Occipital lobe (tissue), 2 donors: Measurements from ENCODE around the gene LHPP. TPM values are rescaled to one million over a fixed set of nuclear protein-coding genes. Genes with fewer than 3 reads are reported as not detected.

ENCODE experiments used
- DNase-seq: peaks from one replicate; lab custom pipeline; 2025; lab: John Stamatoyannopoulos, UW
- total RNA-seq: library from RNA; depleted of rRNA; stranded (reverse); fragments of >200 nt; gene quantifications from one replicate; pipeline ENCODE4 v1.2.3, GENCODE V29; 2014

LHPP gene
- total RNA-seq, 1 donor from 2014 or later, result 9.7 TPM

DNA sequence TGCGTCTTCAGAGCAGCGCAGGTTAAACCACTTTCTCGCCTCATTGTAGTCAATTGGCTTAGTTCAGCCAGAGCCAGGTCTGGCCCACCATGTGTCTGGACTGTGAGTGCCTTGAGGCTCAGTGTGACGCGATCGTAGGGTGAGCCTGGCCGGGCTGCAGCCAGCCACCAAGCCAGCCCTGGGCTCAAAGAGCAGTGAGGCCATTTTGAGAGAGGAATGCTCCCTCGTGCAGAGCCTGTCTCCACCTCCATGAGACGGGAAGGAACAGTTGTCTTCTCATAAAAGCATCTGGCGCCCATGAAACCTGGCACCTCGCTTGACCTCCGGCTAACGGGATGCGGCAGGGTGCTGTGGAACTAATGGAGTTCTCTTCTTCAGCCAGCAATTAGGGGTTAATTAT, 34.5 kb downstream of the LHPP start:
- DNase-seq, result no peak

DNA sequence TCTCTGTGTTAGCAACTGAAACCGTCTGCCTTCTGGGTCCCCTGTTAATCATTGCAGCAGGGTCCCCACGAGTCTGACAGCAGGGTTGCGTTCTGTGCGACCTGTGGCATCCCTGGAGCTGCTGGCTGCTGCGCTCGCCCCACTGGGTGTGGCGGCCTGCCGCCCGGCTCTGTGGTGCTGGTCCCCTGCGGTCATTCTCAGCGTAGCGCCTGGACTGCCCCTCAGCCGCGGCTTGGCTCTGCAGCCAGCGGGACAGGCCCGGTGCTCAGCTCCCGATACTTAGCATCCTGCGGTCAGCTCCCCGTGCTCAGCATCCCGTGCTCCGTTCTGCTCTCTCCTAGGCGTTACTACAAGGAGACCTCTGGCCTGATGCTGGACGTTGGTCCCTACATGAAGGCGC, 35.0 kb downstream of the LHPP start:
- DNase-seq, result no peak

DNA sequence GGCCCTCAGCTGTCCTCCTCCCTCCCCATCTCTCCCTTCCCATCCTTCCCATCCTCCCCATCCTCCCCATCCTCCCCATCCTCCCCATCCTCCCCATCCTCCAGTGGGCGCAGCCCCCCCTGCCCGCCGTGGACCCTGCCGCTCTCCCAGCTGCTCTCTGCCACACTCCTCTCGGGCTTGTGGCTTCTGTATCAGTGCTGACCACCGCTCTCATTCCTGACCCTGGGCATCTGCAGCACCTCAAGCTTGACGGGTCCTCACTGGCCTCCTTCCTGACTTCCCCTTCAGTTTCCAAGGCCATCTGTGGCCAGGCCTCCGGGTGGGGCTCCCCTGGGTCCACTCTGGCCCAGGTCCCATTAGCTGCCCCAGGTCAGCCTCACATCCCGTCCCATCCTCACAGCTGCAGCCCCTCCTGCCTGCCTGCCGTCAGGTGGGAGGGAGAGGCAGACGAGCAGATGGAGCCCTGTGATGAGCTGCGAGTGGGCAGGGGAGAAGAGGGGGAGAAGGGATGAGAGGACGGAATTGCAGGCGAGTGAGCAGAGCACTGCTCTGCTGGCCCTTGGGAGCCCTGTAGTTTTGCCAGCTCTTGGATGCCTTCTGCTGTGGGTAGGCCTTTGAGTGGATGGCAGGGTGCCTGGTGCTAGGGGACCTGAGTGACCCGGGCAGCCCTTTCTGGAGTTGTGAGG, 35.7 kb downstream of the LHPP start:
- DNase-seq, result no peak

DNA sequence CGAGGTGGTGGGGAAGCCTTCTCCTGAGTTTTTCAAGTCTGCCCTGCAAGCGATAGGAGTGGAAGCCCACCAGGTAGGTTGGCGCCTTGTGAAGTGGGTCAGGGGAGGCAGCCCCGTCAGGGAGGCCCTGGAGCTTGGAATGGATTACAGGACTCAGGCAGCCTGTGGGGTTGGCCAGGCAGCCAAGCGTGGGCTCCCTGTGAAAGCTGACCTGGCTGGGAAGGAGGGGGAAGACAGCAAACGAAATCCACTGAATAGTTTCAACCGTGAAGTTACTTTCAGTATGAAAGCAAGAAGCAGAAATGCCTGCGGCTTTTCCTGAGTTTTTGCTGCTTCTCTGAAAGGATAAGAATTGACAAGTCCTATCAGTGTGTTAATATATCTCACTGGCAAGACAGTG, 36.4 kb downstream of the LHPP start:
- DNase-seq, result no peak

DNA sequence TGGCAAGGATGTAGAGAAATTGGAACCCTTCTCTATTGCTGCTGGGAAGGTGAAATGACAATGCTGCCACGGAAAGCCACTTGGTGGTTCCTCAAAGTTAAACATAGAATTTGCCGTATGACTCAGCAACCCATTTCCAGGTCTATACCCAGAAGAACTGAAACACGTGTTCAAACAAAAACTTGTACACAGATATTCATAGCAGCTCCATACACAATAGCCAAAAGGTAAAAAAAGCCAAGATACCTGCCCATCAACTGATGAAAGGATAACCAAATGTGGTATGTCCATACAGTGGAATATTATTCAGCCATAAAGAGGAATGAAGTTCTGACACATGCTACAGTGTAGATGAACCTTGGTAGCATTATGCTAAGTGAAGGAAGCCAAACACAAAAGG, 39.1 kb downstream of the LHPP start:
- DNase-seq, result no peak

DNA sequence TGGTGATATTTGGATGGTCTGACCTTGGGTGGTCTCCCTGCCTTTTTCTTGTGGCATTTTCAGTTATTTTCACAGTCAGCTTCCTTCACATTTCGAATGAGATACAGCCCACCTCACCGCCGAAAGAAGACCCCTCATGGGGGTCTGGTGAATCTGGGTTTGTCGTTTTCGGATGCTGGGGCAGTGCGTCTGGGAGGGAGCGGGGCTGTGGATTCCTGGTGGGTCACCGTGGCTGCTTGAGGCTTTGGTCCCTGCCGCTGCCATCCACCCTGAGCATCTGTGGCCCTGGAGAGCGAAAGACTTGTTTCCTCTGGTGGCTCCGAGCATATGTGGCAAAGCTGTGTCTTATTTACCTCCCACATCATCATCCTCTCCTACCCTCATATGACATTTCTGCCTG, 43.1 kb downstream of the LHPP start:
- no peak for DNase-seq

DNA sequence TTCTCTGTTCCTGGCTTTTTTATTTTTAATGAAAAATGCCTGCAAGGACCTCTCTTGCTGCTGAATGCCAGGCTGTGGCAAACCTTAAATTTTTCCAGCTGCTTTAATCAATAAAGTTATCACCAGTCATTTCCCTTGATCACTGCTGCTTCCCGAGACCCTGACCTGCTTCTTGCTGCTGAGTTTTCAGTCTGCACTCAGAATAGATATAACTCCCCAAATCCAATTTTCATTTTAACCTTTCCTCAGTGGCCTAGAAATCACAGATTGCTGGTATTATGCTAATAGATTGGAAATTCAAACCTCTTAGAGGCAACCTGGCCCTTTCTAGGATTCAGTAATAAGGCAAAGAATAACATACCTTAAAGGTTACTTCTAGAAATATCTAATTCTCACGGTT, 43.7 kb downstream of the LHPP start:
- DNase-seq, result no peak

DNA sequence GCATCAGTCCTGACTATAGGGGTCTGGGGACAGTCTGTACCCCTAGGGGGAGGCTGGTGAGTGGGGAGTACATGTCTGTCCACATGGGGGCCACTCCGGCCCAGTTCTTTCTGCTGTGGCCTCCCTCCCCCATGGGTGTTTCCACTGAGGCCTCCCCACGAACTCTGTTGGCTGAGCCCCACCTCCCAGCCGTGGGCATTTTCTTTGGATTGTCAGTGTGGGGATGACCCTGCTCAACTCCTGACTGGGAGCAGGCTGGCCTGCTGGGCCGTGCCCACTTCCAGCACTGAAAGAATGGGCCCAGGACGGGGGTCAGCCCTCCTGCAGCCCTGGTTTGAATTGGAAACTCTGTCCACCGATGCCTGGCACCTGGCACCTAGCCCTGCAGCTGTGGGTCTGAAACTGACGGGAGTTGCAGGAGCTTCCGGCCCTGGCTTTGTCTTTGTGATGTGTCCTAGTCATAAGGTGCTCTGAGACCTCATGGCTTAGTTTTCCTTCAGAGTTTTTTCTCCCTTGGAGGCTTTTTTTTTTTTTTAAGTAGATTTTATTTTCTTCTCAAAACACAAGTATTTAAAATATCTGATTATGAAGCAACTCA, 46.5 kb downstream of the LHPP start:
- DNase-seq, result no peak

DNA sequence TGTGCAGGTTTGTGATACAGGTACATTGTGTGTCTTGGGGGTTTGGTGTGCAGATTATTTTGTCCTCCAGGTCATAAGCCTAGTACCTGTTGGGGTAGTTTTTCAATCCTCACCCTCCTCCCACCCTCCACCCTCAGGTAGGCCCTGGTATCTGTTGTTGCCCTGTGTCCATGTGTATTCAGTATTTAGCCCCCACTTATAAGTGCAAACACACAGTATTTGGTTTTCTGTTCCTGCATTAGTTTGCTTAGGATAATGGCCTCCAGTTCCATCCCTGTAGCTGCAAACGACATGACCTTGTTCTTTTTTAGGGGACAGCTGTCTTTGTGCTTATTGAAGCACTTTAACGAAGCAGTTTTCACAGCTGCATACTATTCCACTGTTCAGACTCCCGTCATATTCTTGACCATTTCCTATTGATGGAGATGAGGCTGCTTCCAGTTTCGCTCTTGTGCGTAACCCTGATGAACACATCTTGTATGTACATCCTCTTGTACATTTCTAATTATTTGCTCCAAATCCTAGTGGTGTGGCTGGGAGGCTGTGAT, 47.4 kb downstream of the LHPP start:
- no peak for DNase-seq

DNA sequence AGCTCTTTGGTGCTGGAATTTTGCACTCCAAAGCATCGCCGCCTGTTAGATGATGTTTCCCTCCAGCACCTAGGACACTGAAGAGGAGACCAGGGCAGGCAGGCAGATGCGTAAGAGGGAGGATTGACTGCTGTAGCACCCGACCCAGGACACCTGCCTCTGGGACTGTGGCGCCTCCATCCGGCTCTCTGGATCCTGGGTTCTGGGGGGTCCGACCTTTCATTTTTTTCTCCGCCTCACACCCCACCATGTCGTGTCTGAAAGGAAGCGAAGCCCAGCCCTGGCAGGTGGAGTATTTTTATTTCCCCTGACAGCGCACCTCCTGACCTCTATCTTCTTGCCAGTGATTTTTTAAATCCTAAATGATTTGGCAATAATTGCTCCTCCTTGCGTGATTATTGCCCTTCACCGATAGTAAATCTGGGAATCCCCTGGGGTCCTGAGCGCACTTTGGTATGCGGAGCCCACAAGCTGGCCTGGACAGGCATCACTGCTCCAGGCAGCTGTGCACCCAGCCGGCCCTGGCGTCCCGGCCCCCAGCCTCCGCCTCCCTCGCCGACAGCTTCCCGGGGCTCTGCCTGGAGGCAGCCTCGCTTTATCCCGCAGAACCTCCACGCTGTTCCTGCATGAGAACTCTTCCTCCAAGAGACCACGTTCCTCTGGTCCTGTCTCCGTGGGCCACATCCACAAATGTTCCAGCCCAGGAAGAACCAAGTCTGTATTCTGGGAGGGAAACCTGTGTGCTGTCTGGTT, 48.4 kb downstream of the LHPP start:
- no peak for DNase-seq

DNA sequence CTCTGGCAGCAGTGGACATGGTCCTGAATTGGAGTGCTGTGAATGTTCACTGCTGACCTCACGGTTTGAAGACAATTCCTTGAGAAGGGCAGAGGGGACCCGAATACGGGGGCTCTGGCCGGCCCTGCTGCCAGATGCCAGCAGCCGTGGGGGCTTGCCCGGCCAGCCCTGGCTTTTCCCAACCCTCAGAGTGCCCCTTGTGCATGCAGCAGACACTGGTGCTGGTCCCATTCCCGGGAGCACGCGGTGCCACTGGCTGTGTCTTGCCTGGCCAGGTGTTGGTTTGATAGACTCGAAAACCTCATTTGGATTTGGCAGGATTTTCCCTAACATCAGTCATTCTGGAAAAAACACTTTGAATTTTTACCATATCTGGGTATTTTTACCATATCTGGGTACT, 49.1 kb downstream of the LHPP start:
- no peak for DNase-seq

DNA sequence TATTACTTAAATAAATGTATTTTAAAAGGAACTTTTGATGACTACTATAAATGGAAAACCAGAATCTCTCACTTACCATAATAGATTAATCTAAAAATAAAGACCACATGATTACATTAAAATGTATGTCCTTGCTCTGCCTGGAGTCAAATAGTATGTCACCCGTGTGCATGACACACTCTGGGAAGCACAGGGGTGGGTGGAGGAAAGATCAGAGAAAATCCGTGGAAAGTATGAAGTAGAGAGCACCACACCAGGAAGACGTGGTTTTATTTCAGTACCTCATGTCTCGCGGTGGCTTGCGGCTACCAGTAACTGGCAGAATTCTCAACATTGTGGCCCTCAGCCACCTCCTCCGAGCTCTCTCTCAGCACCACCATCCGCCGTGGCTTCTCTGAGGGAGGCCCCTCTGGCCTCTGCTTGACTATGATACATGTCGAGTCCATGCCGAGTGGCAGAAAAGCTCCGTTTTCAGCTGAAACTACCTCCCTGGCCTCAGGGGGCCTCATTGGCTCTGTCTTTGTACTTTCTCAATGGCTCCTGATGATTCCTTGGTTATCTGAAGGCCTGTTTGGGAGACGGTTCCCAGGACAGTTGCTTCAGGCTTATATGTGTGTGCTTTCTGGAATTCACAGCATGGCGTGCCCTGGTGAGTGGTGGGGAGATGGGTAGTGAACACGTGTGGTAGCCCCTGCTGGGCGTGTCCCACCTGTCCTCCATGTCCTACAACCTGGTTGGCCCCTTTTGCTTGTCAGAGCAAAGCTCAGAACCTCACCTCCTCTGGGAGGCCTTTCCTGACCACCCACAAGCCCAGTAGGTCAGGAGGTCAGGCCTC, 49.8 kb downstream of the LHPP start:
- no peak for DNase-seq

DNA sequence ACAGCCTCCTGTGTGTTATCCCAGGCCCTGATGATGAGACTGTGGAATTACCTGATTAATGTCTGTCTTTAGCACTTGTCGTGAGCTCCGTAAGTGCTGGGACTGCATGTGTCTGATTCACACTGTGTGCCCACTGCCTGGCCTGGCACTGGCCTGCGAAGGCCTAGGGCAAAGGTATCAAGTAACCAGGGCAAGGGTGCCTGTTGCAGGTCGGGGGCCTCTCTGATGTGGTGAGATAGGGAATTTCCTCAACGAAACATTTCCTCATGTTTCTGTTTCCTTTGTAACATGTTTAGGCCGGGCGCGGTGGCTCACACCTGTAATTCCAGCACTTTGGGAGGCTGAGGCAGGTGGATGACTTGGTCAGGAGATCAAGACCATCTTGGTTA, 50.4 kb downstream of the LHPP start:
- DNase-seq, result no peak

DNA sequence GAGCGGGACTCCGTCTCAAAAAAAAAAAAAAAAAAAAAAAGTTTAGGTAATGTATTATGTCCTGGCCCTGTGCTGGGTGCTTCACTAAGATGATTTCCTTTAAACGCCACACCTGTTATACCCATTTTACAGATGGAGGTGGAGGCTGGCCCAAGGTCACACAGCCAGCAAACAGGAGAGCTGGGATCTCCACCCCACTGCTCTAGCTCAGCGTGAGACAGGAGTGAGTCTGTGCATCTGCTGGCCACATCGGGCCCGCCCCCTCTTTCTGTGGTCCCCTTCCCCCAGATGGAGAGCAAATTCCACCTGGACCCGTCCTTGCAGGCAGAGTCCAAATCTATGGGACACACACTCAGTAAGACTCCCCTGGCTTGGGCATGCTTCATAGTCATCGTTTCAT, 51.0 kb downstream of the LHPP start:
- no peak for DNase-seq

DNA sequence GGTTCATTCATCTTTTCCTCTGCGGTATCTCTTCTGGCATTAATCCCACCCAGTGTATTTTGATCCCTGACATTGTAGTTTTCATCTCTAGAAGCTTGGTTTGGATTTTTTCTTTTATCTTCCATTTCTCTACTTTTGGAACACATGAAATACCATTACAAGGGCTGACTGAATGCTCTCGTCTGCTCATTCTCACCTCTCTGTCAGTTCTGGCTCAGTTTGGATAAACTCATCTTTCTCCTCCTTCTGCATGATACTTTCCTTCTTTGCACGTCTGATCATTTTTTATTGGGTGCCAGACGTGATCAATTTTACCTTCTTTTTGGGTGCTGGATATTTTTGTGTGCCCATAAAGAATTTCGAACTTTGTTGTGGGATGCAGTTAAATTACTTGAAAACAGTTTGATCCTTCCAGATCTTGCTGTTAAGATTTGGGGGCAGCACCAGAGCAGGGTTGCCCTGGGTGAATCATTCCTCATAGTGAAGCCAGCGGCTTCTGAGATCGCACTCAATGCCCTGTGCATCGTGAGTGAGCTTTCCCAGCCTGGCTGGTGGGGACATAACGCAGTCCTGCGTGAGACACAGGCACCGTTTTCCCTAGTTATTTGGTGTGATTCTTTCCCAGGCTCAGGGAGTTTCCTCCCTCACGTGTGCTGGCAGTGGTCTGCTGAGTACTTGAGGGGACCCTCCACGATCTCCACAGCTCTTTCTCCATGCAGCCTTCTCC, 53.8 kb downstream of the LHPP start:
- DNase-seq, result no peak

DNA sequence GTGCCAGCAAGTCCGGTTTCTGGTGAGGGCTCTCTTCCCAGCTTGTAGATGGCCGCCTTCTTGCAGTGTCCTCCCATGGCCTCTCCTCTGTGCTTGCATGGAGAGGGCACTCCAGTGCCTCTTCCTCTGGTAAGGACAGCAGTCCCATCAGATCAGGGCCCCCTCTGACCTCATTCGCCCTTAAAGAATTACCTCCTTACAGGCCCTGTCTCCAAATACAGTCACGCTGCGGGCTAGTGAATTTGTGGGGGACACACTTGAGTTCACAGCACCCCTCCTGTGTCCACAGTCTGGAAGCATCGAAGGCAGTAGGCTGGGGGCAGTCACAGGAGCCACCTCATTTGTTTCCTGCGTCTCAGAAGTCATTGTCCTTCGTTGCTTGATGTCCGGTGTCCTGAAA, 54.6 kb downstream of the LHPP start:
- no peak for DNase-seq

DNA sequence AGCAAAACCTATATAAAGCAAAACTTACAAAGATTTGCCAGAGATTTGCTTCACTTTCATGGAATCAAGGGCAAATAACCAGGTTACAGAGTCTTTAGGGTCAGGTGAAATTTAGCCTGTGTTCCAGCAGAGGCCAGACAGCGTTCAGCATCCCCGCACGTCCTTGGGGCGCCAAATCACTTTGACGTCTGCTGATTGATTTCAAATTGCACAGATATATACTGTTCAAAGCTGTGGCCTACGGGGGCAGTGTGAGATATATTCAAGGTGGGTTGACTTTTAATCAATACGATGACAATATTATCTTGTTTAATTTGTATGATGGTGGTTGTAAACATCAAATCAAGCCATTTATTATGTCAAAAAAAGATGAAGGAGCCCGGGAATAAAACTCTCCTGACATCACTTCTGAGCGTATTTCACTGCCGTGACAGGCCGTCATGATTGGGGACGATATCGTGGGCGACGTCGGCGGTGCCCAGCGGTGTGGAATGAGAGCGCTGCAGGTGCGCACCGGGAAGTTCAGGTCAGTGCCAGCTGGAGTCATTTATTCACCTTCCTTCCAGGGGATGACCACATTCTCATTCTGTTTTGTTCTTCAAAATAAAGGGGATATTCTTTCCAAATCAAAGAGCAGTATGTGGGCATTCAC, 55.2 kb downstream of the LHPP start:
- no peak for DNase-seq

DNA sequence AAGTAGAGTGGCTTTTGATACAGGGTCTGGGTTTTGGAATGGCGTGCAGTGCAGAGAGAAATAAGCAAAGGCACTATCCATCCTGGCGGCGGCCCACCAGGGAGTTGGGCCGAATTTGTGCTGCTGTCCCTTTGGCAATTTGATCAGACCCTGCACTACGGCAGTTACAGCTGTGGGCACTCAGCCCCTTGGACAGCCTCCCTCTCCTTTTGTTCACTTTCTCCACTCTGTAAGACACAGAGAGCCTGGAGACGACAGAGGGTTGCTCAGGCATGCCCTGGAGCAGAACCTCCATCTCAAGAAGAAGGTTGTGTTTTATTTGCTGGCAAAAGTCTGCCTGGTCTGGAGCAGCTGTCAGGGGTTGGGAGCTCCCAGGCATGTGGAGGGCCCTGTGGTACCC, 55.8 kb downstream of the LHPP start:
- DNase-seq, result no peak

DNA sequence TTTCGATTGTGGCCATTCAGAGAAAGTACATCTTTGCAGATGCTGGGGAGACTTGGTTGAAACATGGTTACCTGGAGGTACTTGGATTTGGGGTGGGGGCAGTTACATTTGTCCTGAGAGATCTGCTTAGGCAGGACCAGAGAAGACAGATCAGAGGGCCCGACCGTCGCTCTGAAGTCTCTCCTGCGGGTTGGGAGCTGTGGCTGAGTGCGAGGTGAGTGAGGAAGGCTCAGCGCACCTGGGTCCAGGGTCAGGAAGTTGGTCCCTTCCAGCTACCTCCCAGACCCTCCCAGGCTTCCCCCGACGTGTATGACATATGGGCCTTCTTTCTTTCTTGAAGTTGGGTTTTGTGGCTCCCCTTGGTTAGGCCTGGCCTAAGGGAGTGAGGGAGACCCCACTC, 56.3 kb downstream of the LHPP start:
- DNase-seq, result no peak

DNA sequence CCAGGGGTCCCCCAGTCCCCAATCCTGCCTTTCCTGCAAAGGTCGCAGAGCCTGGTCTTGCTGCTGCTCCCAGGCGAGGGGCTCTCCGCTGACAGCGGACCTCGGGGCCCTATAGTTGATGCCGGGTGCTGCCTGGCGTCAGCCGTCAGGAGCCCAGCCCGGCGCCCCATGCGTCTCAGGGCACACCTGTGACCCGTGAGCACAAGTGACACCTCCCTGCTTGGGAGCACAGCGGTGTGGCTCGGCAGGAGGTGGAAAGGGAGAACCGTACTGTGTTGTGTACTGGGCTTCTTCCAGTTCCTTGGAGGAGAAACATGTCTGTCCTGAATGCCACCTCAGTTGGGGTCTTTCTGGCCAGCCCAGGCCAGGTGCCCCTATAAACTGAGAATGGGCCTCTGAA, 56.7 kb downstream of the LHPP start:
- no peak for DNase-seq
